OCI-LY1 (cell line): ENCODE measurements around the gene ARGLU1.

Experiments
- CTCF ChIP-seq: fragments of 200-600 bp; sonication (generic), shearing (Covaris generic); IDR thresholded peaks from 2 replicates; pipeline ENCODE4 v1.5.1; 2017; ENCODE audit warnings: mild to moderate bottlenecking, antibody characterized with exemption, low read length, moderate library complexity, mixed read lengths
- EZH2 ChIP-seq: fragments of 200-600 bp; sonication (generic), shearing (Covaris generic); IDR thresholded peaks from 2 replicates; pipeline ENCODE4 v1.8.0; 2017; ENCODE audit warnings: borderline replicate concordance, mixed run types, mild to moderate bottlenecking, antibody characterized with exemption, low read length, moderate library complexity, mixed read lengths

- TF ChIP-seq CTCF: no peak
- TF ChIP-seq EZH2: no peak
These were observed 73.4 kb downstream of the ARGLU1 start for GRCh38 chr13:106494506-106494905.
